Measurements from ENCODE around the gene SLC7A8.
"Not testable (repeated sequence)": the region's sequence is repeated elsewhere in the genome, so short reads cannot be mapped to it uniquely, and the experiment has no call there.

SLC7A8 gene

DNA sequence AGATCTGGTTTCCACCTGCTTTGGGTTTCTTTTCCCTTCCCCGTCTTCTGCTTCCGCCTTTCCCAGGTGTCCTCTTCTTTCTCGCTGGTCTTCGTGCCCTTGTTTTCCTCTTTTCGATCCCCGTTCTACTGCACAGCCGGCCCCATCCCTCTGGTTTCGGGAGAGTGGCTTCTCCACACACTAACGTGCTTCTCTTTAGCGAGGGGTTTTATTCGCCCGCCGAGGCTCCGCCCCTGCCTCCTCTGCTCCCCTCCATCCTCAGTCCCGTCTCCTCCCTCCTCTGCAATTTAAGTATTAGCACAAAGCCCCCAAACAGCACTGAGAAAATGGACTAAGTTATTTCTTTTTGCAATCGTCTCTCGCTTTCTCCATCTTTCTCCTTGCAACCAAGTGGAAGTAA lies at the start of gene SLC7A8:
SLC7A8 (minus strand) TSS at position 182 of the 400 bp plus-strand sequence. CDS start 746 bp downstream, outside the sequence.
- no peak for DNase-seq

DNA sequence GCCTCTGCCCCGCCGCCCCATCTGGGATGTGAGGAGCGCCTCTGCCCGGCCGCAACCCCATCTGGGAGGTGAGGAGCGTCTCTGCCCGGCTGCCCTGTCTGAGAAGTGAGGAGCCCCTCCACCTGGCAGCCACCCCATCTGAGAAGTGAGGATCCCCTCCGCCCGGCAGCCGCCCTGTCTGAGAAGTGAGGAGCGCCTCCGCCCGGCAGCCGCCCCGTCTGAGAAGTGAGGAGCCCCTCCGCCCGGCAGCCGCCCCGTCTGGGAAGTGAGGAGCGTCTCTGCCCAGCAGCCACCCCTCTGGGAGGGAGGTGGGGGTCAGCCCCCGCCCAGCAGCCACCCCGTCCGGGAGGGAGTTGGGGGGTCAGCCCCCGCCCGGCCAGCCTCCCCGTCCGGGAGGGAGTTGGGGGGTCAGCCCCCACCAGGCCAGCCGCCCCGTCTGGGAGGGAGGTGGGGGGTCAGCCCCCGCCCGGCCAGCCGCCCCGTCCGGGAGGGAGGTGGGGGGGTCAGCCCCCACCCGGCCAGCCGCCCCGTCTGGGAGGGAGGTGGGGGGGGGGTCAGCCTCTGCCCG lies 48.9 kb upstream of the SLC7A8 start:
- DNase-seq, result not testable (repeated sequence)

DNA sequence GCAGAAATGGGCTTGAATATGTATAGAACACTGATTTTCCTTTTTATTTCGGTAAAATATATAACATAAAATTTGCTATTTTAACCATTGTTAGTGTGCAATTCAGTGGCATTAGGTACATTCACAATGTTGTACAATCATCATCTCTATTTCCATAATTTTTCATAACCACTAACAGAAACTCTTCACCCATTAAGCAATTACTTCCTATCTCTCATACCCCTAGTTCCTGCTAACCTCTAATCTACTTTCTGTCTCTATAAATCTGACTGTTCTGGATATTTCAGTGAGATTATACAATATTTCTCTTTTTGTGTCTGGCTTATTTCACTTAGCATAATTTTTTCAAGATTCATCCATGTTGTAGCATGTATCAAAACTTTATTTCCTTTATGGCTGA lies 45.4 kb upstream of the SLC7A8 start:
- no peak for DNase-seq

DNA sequence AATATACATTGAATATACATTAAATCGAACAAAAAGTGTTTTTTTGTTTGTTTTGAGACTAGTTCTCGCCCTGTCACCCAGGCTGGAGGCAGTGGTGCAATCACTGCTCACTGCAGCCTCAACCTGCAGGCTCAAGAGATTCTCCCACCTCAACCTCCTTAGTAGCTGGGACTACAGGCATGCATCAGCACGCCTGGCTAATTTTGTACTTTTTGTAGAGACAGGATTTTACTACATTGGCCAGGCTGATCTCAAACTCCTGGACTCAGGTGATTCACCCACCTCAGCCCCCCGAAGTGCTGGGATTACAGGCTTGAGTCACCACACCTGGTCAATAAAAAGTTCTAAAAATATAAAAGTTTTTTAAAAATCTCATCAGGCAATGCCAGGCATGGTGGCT lies 44.1 kb upstream of the SLC7A8 start:
- no peak for DNase-seq

DNA sequence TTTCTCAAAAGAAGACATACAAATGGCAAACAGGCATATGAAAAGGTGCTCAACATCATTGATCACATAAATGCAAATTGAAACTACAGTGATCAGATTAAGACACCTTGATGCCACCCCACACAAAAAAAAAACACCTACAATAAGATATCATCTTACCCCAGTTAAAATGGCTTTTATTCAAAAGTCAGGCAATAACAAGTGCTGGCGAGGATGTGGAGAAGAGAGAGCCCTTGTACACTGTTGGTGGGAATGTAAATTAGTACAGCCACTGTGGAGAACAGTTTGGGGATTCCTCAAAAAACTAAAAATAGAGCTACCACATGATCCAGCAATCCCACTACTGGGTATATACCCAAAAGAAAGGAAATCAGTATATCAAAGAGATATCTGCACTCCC lies 41.5 kb upstream of the SLC7A8 start:
- not testable (repeated sequence) for DNase-seq

DNA sequence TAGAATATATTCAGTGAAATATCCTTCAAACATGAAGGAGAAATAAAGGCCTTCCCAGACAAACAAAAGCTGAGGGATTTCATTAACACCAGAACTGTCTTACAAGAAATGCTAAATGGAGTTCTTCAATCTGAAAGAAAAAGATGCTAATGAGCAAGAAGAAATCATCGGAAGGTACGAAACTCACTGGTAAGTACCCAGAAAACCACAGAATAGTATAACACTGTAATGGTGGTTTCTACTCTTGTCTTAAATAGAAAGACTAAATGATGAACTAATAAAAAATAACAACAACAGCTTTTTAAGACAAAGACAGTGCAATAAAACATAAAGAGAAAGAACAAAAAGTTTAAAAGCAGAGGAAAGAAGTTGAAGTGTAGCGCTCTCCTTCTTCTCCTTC lies 35.6 kb upstream of the SLC7A8 start:
- no peak for DNase-seq

DNA sequence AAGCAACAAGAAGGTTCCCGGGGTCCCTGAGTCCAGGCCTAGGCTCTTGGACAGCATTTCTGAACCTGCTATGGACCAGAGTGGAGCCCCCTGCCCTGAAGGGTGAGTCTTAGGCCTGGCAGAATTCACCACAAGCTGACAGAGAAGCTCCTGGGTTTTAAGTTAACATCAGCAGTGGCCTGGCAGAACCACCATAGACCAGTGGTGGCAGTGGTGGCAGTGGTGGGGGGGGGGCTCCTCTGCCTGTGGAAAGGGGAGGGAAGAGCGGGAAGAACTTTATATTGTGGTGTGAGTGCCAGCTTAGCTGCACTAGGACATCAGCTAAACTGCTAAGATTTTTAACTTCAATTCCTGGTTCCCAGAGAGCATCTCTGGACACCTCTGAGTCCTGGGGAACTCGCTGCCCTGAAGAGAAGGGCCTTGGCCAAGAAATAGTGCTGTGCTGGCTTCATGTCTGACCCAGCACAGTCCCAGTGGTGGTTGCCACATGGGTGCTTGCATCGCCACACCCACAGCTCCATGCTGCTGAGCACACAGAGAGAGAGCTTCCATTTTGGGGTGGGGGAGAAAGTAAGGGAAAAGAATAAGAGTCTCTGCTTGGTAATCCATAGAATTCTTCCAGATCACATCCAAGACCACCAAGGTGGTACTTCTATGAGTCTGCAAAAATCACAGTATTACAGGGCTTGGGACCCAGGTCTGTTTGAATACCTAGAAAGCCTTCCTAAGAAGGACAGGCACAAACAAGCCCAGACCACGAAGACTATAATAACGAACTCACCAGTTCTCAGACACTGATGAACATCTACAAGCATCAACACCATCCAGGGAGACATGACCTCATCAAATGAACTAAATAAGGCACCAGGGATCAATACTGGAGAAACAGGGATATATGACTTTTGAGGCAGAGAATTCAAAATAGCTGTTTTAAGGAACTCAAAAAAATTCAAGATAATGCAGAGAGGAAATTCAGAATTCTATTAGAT lies 33.9 kb upstream of the SLC7A8 start:
- no peak for DNase-seq

DNA sequence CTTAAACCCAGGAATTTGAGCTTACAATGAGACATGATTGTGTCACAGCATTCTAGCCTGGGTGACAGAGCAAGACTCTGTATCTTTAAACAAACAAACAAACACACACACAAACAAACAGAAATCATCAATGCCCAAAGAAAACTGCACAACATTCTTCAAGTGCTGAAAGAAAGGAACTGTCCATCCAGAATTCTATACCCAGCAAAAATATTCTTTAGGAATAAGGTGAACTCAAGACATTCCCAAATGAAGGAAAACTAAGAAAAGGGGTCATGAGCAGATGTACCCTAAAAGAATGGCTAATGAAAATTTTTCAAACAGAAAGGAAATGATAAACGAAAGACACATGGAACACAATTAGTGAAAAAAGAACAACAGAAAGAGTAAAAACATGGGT lies 32.0 kb upstream of the SLC7A8 start:
- DNase-seq, result no peak

DNA sequence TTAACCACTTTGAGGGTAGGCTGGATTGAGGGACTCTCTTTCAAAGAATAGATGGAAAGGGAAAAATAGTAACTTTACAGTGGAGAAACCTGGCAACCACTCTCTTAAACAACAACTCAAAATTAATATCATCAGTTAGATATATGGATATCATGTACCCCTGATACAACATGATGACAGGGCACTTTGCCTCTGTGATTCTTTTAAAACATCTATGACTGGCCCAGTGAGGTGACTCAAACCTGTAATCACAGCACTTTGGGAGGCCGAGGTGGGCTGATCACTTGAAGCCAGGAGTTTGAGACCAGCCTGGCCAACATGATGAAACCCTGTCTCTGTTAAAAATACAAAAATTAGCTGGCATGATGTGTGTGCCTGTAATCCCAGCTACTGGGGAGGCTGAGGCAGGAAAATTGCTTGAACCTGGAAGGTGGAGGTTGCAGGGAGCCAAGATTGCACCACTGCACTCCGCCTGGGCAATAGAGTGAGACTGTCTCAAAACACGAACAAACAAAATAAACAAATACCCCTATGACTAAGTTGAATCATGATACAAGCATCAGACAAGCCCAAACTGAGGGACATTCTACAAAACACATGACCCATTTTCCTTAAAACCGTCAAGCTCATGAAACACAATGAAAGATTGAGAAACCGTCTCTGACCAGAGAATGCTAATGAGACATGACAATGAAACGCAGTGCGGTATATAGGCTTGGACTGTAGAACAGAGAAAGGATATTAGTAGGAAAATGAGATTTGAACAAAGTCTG lies 26.4 kb upstream of the SLC7A8 start:
- DNase-seq, result no peak

DNA sequence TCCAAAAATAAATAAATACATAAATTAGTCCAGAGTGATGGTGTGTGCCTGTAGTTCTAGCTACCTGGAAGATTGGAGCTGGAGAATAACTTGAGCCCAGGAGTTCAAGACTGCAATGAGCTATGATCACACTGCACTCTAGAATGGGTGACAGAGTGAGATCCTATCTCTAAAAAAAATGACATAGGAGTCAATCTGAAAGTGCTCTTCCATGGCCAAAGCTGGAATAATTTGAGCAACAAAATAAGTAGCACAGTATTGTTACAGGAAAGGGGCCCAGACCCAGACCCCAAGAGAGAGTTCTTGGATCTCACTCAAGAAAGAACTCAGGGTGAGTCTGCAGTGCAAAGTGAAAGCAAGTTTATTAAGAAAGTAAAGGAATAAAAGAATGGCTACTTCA lies 24.9 kb upstream of the SLC7A8 start:
- DNase-seq, result no peak

DNA sequence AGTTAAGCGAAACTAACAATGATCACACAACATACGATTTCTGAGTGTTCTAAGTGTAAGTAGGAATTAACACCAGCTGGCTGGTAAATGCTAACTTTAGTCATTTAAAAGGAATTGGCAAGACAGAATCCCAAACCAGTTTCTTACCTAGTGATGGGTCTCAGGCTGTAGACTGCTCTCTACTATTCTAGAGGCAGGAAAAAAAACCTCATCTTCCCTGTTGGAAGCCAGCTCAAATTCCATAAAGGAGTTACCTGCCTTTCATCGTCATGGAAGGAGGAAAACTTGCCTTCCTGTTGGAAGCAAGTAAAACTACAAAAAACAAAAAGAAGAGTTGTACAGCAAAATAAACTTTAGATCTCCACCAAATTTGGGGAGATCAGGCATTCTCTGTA lies 23.7 kb upstream of the SLC7A8 start:
- no peak for DNase-seq

DNA sequence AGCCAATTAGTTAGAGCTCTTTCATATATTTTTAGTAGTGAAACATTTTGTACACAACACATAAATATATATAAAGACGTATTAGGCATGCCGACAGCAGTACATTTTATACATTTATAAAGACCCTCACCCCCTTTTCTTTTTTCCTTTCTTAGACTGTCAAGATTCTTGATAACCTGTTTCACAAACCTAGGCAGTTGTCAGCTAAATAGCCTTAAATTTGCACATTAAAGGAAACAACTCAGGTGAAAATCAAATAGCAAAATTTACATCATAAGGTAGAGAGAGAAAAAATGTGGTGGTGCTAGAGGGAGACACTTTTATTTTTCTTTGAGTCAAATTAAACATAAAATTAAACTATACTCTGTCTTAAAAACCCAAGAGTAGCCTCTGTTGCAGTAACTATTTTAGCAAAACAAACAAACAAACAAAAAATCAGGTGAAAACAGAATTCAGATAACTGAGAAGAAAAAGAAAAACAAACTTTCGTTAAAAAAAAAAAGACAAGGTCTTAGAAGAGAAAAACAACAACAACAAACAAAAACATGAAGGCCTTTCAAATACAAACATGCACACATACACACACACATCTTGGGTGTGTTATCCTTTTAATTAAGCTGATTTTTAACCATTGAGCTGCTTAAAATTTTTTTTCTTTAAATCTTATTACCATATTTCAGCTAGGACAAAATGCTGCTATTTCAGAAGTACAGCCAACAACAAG lies 23.1 kb upstream of the SLC7A8 start:
- DNase-seq, result no peak

DNA sequence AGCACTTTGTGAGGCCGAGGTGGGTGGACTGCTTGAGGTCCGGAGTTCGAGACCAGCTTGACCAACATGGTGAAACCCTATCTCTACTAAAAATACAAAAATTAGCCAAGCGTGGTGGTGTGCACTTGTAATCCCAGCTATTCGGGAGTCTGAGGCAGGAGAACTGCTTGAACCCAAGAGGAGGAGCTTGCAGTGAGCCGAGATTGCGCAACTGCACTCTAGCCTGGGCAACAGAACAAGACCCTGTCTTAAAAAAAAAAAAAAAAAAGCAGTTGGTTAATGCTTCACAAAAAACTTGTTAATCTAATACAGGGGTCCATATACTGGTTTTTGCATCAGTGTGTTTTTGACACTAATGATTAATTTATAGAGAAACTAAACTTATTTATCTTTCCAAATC lies 18.5 kb upstream of the SLC7A8 start:
- DNase-seq, result no peak

DNA sequence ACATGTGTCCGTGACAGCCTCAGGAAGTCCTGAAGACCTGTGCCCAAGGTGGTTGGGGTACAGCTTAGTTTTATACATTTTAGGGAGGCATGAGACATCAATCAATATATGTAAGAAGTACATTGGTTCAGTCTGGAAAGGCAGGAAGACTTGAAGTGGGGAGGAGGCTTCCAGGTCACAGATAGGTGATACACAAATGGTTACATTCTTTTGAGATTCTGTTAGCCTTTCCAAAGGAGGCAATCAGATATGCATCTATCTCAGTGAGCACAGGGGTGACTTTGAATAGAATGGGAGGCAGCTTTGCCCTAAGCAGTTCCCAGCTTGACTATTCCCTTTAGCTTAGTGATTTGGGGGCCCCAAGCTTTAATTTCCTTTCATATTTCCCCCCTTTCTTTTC lies 15.7 kb upstream of the SLC7A8 start:
- DNase-seq, result not testable (repeated sequence)

DNA sequence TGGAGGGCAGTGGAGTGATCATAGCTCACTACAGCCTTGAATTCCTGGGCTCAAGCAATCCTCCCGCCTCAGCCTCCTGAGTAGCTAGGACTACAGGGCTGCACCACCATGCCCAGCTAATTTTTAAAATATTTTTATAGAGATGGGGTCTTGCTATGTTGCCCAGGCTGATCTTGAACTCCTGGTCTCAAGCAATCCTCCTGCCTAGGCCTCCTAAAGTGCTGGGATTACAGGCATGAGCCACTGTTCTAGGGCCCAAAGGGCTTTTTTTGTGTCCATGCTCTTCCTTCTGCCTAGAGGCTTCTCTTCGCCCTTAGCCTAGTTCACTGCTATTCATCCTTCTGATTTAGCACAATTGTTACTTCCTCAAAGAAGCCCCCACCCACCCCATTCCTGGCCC lies 13.0 kb upstream of the SLC7A8 start:
- not testable (repeated sequence) for DNase-seq

DNA sequence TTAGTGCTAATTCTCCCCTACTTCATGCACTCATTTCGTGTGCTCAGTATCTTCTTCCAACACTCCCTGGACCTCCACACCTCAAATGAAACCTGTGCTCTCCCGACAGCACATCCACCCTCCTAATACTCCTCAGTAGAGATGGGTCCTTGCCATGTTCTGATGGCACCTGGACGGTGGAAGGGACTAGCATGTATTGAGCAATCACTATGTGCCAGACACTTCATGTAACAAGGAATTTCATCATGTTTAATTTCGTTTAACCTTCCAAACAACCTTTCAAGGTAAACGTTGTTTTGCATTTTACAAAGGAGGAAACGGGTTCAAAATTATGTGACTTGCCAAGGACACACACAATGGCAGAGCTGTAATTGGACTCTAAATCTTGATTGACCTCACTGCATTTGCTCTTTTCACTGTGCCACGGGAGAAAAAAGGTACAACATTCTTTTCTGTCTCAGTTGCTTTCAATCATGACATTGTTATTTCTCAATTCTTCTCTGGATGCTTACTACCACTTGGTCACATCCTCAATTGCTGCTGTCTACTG lies 12.2 kb upstream of the SLC7A8 start:
- DNase-seq, result no peak

DNA sequence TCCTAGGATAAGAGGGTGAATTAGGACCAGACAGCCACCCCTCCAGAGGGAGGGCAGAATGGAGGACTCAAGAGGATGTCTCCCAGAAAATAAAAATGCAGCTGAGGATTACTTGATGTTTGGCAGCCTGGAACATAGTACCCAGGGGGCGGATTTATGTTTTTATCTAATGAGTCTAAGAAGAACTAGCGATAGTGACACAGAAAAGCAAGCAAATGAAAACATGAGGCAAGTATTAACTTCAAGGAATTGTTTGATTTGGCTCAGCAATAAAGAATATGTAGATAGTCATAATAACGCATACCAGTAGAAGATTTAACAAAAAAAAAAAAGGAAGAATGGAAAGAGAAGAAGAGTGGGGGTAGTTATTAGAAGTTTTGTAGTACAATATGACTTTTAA lies 10.0 kb upstream of the SLC7A8 start:
- no peak for DNase-seq

DNA sequence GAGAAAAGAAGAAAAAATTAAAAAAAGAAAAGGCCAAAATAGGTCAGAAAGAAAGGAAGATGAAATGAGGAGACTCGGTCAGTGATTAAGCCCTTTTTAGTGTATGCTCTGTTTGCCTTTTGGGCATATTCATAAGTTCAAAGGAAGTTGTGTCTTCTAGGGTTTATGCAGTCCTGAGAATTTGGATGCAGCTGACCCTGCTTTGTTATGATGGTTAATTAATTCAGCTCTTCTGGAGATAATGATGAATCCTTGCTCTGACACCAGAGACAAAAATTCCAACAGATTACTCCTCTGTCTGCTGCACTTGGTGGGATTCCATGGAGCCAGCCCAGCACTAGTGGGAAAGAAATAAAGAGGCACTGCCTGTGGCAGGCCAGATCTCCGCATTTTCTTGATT lies 4.5 kb upstream of the SLC7A8 start:
- DNase-seq, result no peak

DNA sequence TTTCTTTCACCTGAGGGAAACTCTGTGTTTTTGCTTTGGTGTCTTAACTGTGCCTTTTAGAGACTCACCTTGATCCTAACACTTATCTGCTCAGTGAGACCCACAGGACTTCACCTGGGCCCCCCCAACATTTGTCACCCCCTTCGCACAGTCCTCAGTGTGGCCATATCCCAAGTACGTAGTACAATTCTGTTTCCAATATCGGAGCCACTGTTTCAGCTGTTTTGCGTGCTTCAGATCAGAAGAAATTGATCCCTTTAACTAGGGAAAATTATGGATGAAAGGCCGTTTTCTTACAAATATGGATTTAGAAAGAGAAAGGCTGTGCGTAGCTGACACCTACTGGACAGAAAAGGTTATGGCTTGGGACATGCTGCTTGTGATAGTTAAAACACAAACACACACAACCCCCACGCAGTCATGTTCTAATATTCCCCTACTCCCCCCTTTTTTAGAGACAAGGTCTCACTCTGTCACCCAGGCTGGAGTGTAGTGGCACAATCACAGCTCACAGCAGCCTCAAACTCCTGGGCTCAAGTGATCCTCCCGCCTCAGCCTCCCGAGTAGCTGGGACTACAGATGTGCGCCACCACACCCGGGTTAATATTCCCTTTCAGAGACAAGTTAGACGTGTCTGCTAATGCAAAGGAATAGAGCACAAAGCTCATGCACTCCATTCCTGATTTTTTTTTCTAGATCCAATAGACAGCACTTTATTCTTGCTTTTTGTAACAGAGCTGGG lies 3.6 kb upstream of the SLC7A8 start:
- peak in 1 of 2 experiments; percentile 67 for DNase-seq

DNA sequence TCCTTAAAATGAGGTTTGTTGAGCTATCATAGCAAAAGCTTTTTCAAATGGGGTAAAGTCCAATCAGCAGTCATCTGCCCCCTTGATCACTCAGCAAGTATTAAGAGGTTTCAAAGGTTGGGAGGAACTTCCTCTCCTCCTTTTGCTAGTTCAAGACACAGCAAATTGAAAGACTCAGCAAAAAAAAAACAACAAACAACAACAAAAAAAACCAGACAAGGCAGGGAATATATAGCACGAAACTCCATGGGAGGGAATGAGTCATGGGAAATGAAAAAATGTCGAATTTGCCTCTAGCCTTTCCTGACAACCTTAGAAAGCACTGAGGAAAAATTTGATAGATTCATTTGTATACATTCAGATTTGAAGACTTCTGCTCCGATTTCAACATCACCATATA lies 1.6 kb upstream of the SLC7A8 start:
- DNase-seq, result peak in 1 of 2 experiments; percentile 45

DNA sequence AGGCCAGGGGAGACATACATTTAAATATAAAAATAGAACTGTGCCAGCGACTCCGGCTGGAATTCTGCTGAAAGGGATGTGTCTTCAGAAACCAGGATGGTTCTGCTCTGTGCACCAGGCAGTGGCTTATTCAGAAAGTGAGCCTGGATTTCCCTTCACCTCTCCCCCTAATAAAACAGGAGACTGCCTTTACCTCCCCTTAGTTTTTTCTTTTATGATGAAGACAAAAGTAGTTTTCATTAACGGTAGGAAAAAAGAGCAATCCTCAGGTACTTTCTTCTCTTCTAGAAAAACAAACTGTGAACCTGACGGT lies 346 bp downstream of the SLC7A8 start:
- no peak for DNase-seq
